ENCODE data around the gene PTOV1.
A peak's percentile ranks its signal among the peaks of the same experiment; 100 is the strongest.

PTOV1 gene

GRCh38 chr19:49889038-49889686, 38.2 kb downstream of the PTOV1 start:
- no peak for DNase-seq (ENCODE audit: low read depth, low spot score)
- H3K4me3 ChIP-seq (ENCODE audit: low read depth, low read length): no peak overlapping the region
- ChIA-PET CTCF (interaction anchor here (1.5 to 2.0 kb wide), 3 partner anchors 10 to 22 kb away, joined by 4 to 9 read pairs (median 7); no protein-coding TSS in a partner anchor), POLR2A (interaction anchor here (1.0 kb wide), 1 partner anchor 12 kb away, joined by 3 read pairs; the partner anchor contains the start of gene AKT1S1)
- TF ChIP-seq, protein P1, sequence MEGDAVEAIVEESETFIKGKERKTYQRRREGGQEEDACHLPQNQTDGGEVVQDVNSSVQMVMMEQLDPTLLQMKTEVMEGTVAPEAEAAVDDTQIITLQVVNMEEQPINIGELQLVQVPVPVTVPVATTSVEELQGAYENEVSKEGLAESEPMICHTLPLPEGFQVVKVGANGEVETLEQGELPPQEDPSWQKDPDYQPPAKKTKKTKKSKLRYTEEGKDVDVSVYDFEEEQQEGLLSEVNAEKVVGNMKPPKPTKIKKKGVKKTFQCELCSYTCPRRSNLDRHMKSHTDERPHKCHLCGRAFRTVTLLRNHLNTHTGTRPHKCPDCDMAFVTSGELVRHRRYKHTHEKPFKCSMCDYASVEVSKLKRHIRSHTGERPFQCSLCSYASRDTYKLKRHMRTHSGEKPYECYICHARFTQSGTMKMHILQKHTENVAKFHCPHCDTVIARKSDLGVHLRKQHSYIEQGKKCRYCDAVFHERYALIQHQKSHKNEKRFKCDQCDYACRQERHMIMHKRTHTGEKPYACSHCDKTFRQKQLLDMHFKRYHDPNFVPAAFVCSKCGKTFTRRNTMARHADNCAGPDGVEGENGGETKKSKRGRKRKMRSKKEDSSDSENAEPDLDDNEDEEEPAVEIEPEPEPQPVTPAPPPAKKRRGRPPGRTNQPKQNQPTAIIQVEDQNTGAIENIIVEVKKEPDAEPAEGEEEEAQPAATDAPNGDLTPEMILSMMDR (IDR thresholded peaks at IDR 0.05; ENCODE audit: insufficient read depth, low read length, missing control alignments): no peak

DNA sequence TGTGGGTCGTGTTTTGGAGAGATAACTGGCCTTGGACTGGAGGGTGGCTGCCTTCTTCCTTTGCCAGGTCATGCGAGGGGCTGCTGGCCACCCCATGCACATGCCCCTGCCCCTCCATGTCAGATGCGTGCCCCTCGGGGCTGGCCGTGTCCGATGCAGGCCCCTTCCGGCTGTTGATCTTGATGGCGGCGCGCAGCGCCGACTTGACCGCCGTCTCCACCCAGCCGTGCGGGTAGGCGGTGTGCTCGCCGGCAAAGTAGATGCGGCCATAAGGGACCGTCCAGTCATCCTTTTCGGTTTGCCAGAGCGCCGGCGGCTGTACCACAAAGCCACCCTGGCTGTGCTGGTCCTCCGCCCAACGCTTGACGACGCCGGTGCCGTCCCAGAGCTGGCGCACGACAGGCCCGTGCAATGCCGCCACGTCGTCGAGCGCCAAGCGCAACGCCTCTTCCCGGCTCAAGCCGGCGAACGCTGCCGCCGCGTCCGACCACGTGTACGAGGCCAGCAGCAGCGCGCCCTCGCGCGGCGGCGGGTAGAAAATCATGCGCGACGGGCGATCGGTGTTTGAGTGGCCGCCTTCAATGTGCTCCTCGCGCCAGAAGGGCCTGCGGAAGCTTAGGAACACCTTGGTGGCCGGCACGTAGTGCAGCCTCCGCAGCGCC, 38.9 kb downstream of the PTOV1 start:
- POLR2A ChIA-PET: no interaction called here
- CTCF ChIA-PET: interaction anchor here (1.0 to 2.0 kb wide), 7 partner anchors 8 to 32 kb away, joined by 3 to 9 read pairs (median 4); no protein-coding TSS in a partner anchor
- TF ChIP-seq, protein P1 (IDR thresholded peaks at IDR 0.05; ENCODE audit: insufficient read depth, low read length, missing control alignments): peak; percentile 82
- no peak for DNase-seq (ENCODE audit: low read depth, low spot score)
- peak overlapping the region; percentile 37 for H3K4me3 ChIP-seq (ENCODE audit: low read depth, low read length)

DNA sequence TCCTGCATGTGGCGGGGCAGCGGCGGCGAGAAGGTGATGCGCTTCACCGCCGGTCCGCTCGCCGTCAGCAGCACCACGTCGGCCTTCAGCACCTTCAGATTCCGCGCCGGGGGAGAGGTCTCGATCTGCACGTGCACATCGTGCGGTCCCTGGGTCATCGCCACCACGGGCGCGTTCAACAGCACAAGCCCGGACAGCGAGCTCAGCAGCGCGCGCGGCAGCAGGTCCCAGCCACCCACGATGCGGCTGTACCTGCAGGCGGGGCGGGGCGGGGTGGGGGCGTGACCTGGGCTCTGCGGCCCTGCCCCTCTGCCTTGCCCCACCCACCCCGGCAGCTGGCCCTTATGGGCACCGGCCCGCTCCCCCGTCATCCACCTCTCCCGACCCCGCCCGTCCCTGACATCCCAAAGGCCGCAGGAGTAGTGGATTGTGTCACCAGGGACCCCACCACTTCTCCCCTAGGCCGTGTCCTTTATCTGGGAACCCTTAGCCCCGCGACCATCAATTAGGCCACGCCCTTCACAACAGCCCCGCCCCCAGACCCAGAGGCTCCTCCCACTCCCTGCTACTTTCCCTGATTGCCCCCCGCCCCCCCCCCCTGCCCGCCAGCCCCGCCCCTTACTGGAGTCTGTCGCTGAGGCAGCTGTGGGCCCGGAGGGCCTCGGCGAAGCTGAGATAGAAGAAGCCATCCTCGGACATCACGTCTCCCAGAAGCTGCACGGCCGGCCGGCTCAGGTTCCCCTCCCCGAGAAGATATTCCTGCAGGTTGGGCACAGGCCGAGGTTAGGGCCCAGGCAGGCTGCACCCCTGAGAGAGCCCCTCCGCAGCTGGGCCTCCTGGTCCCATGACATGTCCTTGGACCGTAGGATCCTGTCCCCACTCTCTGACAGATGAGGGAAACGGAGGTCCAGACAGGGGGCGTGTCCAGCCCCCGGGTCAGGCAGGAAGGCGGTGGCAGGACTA, 39.7 kb downstream of the PTOV1 start:
- peak overlapping the region; percentile 37 for H3K4me3 ChIP-seq (ENCODE audit: low read depth, low read length)
- CTCF ChIA-PET: interaction anchor here (1.0 to 2.0 kb wide), 8 partner anchors 9 to 31 kb away, joined by 3 to 9 read pairs (median 4); no protein-coding TSS in a partner anchor
- DNase-seq (ENCODE audit: low read depth, low spot score): no peak
- TF ChIP-seq, protein P1 (IDR thresholded peaks at IDR 0.05; ENCODE audit: insufficient read depth, low read length, missing control alignments): no peak
- POLR2A ChIA-PET: no interaction called here

DNA sequence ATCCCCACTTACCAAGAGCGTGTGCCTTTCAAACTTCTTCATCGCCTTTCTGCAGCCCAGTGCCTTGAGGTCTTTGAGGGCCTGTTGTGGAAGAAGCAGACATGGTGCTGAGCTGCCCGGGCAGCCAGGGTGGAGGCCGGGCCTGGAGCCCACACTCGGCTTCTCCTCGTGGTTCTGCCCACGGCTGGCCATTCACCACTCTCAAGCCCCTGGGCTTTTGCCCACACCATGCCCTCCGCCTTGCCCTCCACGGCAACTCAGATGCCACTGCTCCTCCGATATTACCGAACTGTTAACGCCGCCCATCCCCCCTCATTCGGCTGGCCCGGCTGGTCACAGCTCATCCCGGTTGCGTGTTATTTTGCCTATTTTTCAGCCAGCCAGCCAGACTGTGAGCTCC, 40.4 kb downstream of the PTOV1 start:
- POLR2A ChIA-PET: no interaction called here
- TF ChIP-seq, protein P1 (IDR thresholded peaks at IDR 0.05; ENCODE audit: insufficient read depth, low read length, missing control alignments): no peak
- H3K4me3 ChIP-seq (ENCODE audit: low read depth, low read length): no peak overlapping the region

DNA sequence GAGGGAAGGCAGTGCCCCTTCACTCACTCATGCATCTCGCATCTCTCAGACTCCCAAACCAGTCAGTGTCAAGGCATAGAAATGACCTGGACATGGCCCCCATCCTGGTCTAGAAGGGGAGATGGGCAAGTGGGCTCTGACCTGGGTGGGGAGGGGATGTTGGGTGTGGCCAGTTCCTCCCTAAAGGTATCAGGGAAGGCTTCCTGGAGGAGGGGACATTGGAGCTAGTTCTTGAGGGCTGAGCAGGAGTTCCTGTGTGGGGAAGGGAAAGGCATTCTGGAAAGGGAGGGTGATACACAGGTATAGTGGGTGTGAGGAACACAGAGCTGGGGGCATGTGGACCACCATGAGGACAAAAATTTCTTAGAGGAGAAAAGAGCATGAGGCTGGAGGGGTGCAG, 41.8 kb downstream of the PTOV1 start:
- no peak for DNase-seq (ENCODE audit: low read depth, low spot score)
- POLR2A ChIA-PET: no interaction called here
- CTCF ChIA-PET: interaction anchor here (2.3 kb wide), 1 partner anchor 10 kb away, joined by 4 read pairs; no protein-coding TSS in a partner anchor
- TF ChIP-seq, protein P1 (IDR thresholded peaks at IDR 0.05; ENCODE audit: insufficient read depth, low read length, missing control alignments): no peak
- no peak overlapping the region for H3K4me3 ChIP-seq (ENCODE audit: low read depth, low read length)

More for the DNA sequence above, 40.4 kb downstream of the PTOV1 start:
- CTCF ChIA-PET: interaction anchor here (1.0 to 1.2 kb wide), 2 partner anchors 16 to 174 kb away, joined by 3 read pairs; no protein-coding TSS in a partner anchor
- DNase-seq (ENCODE audit: low read depth, low spot score): no peak

Data from AG04449 (cell line).